ENCODE measurements around the gene MZF1.
"Not testable (repeated sequence)": the region's sequence is repeated elsewhere in the genome, so short reads cannot be mapped to it uniquely, and the experiment has no call there.

The MZF1 gene

DNA sequence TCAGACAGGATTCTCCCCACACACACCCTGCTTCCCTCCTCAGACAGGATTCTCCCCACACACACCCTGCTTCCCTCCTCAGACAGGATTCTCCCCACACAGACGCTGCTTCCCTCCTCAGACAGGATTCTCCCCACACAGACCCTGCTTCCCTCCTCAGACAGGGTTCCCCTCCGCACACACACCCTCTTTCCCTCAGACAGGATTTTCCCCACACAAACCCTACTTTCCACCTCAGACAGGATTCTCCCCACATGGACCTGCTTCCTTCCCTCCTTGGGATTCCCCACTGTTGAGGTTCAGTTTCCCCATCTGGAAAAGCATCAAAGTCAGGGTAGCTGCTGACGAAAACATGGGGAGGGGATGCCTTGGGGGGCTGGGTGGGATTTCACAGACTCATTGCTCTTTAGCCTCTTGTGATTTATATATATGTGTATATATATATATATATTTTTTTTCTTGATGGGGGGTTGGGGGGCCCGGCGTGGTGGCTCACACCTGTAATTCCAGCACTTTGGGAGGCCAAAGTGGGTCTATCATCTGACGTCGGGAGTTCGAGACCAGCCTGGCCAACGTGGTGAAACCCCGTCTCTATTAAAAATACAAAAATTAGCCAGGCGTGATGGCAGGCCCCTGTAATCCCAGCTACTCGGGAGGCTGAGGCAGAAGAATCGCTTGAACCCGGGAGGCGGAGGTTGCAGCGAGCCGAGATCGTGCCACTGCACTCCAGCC lies 30.3 kb downstream of the MZF1 start:
- not testable (repeated sequence) for DNase-seq (ENCODE audit: low read depth)

DNA sequence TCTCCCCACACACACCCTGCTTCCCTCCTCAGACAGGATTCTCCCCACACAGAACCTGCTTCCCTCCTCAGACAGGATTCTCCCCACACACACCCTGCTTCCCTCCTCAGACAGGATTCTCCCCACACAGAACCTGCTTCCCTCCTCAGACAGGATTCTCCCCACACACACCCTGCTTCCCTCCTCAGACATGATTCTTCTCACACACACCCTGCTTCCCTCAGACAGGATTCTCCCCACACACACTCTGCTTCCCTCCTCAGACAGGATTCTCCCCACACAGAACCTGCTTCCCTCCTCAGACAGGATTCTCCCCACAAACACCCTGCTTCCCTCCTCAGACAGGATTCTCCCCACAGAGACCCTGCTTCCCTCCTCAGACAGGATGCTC lies 34.0 kb downstream of the MZF1 start:
- DNase-seq (ENCODE audit: low read depth), result not testable (repeated sequence)

DNA sequence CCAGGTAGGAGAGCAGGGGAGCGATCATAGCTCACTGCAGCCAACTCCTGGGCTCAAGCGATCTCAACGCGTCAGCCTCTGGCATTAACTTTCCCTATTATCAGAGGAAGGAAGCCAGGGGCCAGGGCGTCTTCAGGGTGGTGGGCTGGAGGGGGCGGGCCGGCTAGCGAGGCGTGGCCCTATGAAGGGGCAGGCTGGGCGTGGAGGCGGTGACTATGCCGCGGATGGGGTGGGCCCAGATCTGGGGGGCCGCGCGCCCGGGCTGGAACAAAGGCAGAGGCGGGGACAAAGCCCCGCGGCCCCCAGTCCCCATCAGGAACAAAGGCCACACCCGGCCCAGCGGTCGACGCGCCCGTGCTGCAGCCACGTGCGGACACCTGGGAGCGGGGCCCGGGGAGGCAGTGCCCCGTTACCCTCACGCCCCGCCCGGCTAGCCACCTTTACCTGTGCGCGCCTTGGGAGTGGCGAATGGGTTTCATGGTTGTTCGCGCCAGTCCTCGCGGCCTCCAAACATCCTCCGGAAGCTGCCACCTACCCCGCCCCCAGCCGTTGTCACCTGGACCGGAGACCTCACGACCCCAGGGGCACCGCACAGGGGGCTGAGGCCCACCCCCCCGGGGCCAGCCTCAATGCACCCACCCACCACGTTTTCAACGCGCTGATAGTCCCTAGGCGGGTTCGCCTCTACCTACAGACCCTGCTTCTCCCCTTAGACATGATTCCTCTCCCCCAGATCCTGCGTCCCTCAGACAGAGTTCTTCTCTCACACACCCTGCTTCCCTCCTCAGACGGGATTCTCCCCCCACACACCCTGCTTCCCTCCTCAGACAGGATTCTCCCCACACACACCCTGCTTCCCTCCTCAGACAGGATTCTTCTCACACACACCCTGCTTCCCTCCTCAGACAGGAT lies 34.6 kb downstream of the MZF1 start:
- DNase-seq (ENCODE audit: low read depth), result no peak

DNA sequence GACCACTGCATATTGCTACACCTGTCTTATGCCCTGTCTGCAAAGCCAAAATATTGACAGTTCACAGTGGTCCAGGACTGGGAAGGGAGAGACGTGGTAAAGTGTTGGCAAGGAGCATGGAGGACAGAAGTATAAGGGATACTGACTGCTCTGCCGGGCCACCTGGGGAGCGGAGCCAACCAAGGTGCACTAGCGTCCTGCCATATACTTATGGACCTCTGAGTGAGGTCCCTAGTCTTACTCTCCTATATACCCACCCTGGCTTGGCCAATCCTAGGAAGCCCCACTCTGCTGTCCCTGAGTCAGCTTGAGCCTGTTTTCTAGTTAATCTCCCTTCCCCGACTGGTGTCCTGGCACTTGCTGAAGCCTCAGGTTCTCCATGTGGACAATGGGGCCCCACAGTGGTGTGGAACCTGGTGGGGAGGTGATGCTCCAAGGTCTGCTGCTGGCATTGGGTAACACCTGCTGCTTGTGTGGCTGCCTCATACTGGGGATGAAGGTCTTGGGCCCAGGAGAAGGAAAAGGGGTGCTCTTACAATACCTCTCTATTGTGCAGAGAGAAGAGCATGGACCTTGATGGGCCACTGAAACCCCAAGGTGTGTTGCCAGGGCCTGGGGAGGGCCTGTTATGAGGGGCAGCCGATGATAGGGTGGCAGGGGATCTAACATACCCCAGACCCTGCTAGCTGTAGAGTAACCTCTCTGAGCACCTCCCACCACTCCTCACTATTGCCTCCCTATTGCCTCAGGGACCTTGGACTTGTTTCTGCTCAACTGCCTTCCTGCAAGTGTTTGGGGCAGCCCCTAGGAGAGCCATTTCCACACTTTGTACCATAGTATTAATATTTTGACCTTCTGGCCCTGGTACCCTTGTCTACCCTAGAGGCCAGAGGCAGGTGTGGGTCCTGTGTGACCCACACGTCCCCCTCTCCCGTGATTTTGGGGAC lies 36.0 kb downstream of the MZF1 start:
- no peak for DNase-seq (ENCODE audit: low read depth)

DNA sequence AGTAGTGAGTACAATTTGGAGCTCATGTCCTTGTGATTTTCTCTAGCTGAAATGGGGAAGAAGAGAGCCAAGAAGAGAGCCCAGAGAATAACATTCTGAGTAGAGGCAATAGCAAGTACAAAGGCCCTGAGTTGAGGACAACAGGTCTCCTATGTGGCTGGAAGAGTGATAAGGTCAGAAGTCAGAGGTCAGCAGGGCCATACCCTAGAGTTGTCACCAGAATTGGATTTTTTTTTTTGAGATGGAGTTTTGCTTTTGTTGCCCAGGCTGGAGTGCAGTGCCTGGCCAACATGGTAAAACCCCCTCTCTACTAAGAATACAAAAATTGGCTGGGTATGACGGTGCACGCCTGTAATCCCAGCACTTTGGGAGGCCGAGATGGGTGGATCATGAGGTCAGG lies 37.3 kb downstream of the MZF1 start:
- no peak for DNase-seq (ENCODE audit: low read depth)

DNA sequence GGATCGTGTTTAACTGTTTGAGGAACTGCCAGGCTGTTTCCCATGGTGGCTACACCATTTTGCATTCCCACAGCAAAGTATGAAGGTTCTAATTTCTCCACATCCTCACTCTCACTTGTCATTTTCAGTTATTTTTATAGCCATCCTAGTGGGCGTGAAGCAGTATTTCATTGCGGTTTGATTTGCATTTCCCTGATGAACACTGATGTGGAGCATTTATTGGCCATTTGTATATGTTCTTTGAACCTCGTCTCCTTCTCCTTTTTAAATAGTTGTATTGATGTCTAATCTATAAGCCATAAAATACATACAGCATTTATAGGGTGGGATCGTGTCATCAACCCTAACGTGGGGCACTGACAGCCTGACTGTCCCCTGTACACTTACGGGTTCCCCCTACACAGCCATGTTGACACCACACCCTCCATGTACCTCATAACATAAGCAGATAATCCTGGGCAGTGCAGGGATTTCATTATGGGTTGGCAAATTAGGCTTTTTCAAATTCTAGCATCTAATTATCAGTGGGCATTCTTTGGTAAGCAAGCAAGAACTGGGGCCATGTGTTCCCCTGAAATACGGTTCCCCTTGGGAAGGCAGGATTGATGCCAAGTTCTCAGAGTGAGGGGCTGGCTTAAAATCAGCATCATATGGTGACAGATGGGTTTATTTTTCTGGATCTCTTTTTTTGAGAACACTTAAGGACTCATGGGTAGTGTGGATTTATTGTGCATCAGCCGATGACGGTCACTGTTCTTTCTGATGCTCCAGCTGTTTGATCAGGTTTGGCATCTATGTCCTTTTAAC lies 41.9 kb downstream of the MZF1 start:
- DNase-seq (ENCODE audit: low read depth), result no peak

DNA sequence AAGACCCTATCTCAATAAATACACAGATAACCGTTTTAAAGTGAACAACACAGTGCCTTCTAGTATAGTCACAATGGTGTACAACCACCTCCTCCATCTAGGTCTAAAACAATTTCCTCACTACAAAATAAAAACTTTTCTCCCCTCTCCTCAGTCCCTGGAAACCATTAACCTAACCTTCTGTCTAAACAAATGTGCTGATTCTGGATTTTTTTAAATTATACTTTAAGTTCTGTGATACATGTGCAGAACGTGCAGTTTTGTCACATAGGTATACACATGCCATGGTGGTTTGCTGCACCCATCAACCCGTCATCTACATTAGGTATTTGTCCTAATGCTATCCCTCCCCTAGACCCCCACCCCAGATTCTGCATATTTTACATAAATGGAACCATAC lies 43.7 kb downstream of the MZF1 start:
- no peak for DNase-seq (ENCODE audit: low read depth)

DNA sequence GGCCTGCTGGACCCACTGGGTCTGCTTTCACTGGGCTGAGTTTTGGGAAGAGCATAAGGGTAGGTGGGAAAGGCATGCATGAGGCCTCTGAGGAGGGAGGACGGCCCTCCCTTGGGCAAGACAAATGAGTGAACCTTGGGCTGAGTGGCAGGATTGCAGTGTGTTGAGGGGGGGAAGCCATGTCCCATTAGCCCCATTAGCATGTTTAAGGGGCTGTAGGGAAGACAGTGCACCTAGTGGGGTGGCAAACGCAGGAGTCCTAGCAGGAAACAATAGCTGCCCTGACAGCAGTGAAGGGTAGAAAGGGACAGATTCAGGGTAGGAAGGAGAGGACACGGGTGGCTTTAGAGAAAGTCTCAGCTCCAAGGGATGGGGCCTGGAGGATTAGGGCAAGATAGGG lies 50.4 kb downstream of the MZF1 start:
- no peak for DNase-seq (ENCODE audit: low read depth)

DNA sequence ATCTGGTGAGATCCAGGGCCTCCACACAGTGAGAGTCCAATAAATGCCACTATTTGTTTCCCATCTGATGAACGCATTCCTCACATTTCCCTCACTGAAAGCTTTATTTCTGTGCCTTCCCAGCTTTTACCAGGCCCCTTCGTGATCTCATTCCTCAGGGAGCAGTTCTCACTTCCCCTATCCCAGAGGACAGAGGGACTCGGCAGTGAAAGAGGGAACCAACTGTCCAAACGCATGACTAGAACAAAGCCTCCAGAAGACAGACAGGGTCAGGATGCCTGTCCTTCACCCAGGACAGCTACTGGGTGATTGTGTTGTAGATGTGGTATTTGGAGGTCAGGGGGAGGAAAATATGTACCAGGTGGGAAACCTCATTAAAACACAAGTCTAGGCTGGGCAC lies 51.5 kb downstream of the MZF1 start:
- no peak for DNase-seq (ENCODE audit: low read depth)

DNA sequence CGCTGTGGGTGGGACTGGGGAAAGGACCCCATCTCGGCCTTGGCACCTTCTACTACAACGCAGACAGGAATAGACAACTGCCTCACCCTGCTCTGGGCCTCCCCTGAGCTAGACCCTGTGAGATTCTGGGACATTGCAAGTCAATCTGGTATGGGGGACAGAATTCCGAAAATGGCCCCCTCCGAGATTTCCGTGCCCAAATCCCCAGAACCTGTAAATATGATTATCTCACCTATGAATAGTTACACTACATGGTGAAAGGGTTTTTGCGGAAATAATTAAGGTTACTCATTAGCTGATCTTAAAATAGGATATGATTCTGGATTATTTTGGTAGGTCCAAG lies 52.9 kb downstream of the MZF1 start:
- DNase-seq (ENCODE audit: low read depth), result no peak

DNA sequence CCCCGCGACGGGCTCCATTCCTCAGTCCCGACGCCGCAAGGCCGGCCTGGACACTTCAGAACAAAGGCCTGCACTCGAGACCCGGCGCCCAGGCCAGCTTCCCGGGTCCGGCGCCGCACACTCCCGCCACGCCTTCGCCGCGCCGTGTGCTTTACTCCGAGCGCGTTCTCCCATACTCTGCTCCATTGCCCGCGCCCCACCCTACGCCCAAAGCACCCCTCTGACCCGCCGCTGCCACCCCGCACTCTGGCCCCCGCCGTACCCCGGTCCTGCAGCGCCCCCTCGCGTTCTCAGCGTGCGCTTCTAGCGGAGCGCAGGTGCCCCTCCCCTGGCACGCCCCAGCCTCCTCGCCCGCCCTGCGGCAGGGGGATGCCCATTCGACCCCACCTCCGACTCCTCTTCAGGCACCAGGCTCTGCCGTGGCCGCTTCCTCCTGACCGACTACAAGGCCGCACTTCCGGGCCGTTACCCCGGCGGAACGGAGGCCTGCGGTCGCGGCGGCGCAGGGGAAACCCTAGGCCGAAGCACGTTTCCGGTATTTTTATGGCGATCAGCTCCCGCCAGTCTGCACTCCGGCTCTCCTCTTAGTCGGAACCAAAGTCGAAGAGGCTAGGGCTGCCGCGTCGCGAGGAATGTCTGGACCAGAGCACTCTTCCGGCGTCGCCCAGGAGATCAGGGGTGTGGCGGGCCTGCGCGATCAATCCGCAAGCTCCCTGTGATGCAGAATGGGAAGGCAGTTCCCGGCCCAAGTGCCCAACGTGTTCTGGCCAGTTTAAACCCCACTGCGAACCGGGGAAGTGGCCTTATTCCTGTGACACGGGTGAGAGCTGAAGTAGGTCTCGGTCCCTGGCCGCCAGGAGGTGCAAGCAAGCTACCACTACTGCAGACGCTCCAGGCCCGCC lies 53.5 kb downstream of the MZF1 start, which contains the start of gene ZBTB45:
Gene ZBTB45 (minus strand): TSS at position 456 of the 902 bp plus-strand sequence. CDS start 2,137 bp downstream, outside the sequence.
- peak; percentile 76 for DNase-seq (ENCODE audit: low read depth)

DNA sequence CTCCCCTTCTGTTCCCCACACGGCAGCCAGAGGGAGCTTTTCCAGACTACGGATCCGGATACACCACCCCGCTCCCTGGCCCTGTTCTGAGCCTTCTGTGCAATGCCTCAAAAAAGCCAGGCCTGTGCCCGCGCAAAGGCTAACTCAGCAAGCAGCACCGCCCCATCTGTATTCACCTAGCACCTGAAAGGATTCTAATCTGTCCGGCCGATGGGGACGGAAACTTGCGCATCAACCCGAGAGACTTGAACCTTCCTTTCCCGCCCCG lies 54.1 kb downstream of the MZF1 start:
- peak; percentile 17 for DNase-seq (ENCODE audit: low read depth)

DNA sequence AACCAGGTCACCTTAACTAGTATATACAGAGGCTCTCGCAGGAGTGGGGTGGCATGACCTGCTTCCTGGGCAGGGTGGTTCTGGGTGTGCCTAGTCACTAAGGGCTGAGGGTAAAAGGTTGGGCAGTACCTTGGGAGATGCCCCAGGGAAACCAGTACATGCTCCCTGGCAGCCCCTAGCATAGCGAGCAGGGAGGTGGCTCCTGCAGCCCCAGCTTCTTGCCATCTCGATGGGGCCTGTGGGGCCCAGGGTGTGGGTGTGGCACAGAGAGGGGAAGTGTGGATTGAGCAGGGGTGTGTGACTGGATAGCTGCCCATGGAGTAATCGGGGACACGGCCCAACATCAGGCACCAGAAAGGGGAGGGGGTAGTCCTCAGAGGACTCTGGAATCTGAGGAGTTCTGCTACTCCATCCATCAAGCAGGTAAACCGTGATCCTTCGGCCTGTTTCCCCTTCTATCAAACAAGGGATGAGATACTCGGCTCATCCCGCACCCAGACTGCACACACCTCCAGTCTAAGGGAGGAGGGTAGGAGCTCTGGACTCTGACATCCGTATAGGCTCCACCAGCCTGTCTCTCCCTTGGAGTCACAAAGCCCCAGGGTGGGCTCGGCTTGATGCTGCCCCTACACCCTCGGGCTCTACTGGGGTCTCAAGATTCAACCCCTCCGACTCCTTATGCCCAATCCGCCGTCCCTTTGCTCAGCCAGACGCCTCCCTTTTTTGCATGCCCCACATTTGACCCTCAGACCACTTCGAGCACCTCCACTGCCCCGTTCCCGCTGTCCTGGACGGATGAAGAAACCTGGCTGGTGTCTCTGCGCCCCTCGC lies 54.7 kb downstream of the MZF1 start:
- DNase-seq (ENCODE audit: low read depth), result no peak

DNA sequence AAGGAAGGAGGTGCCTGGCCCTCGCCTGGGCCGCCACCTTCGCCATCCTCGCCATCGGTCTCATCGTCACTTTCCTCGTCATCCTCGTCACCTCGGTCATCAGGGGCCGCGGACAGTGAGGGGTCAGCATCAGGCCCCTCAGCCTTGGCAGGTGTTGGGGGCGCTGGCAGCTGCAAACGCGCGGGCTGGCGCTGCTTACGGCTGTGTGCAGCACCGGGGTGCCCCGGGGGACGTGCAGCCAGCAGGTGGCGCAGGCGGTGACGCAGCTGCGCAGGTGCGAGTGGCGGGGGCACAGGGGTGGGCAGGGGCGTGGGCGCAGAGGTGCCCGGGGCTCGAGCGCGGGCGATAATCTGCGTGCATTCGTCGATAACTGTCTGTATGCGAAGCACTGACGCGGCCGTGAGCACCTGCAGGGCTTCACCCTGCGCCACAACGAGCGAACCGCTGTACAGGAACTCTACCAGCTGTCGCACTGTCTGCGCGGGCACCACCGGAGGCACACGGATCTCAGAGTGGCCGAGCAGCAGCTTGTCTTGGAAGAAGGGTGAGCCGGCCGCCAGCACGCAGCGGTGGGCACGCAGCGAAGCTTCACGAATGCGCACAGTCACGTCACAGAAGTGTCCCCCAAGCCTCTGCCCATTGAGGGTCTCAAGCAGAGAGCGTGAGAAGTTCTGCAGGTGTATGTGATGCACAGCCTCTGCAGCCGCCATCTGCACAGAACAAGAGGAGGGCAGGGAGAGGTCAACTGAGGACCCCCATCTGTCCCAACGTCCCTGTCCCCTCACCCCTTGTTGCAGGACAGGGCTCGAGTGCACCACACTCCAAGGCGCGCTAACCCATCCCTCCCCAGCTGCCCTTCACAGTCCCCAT lies 55.9 kb downstream of the MZF1 start:
- no peak for DNase-seq (ENCODE audit: low read depth)

DNA sequence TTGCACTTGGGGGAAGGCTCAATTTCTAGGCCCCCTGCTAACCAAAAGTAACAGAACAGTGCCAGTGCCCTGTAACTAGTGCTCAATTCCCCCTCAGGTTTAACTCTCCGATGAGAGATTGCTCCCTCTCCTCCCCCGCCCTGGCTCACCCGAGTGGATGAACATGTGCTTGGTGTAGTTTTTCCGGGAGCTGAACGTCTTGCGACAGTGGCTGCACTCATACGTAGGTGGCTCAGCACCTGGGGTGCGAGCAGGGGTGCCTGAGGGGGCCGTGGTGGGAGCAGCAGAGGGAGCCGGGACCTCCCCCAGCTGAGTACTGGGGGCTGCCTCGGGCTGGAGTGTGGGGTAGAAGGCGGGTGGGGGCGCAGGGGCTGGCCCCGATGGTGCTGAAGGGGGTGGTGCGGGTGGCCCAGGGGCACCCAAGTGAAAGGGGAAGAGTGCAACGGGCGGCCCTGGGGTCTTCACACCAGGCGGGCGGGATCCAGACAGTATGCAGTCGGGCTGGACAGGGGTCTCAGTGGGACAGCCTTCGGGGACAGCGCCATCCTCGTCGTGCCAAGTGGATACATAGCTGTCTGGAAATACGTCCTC lies 56.8 kb downstream of the MZF1 start:
- DNase-seq (ENCODE audit: low read depth), result no peak

DNA sequence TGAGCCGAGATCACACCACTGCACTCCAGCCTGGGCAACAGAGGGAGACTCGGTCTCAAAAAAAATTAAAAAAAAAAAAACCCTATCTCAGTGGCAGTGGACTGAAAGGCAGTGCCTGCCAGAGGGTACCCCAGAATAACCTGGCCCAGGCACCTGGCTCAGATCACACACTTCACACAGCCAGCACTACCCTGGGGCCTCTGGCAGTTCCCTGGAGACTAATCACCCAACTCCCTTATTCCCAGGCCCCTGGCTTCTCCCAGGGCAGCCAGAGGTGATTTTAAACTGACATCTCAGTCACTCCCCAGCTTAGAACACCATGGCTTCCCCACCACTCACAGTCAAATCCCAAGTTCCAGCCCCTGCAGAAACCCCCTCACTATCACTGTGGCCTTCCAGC lies 57.9 kb downstream of the MZF1 start:
- DNase-seq (ENCODE audit: low read depth), result no peak

DNA sequence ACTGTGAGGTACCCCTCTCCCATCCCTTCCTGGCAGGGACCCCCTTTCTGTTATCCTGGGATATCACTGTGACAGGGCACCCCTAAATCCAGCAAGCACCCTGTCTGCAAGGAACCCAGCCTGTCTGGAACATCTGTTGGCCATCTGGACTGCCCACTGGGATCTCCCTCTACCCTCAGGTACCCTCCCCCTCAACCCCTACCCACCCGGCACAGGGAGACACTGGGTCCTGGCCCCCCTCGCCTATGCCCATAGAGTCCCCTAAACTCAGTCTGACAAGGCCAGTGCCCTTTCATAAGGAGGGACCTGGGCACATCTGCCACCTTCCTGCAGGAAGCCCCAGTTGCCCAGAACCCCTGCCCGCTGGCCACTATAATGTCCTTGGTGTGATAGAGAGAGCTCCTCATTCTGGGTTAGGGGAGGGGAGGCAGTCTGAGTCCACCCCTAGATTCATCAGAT lies 58.5 kb downstream of the MZF1 start:
- DNase-seq (ENCODE audit: low read depth), result no peak

All from activated T-helper 1 cell treated with Interleukin-2 at 50 U/mL for 16 hours (primary cell).